ENCODE measurements around the gene PSMD1.

PSMD1 gene

DNA sequence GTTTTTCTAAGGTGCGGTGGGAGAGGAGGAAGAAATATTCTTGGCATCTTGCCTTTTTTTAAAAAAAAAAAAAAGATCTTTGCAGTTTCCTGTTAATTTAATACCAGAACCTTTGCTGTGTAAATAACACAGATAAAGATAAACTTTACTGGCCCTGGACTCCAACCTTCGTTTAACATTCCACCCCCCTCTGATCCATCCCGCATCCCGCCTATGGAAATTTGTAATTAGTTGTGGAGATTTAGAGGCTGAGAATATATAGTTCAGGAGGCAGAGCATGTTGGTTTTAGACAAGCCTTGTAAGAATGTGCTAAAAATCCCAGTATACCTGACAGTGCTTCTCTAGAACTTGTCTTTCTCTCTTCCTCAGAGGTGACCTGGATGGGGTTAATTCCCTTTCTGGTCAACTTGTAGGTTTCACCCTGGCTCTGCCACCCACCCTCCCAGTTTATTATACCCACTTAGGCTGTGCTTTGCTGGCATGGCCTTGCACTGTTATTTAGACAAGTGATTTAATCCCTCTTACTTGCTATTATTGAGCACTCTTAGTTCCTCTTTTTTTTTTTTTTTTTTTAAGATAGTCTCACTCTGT is 22.3 kb upstream of the PSMD1 start:
- no peak overlapping the region for H3K27ac ChIP-seq (ENCODE audit: insufficient read depth in 1 of 2, low read depth in 1 of 2, low read length in 2 of 2, poor library complexity in 1 of 2, severe bottlenecking in 2 of 2)
- no CpG with 5 or more reads among the region's 4 CpGs for WGBS (ENCODE audit: insufficient coverage)
- no peaks in the 10 kb centered on the region for H3K36me3 ChIP-seq (ENCODE audit: control insufficient read depth in 4 of 4, insufficient read depth in 4 of 4, low read length in 3 of 4)
- H3K4me1 ChIP-seq (ENCODE audit: control extremely low read depth in 1 of 4, control insufficient read depth in 4 of 4, insufficient read depth in 4 of 4, low read length in 3 of 4): peaks cover 0 to 22% (median 11%) of the 10 kb centered on the region in 4 experiments
- ChIA-PET POLR2A (no interaction called here), CTCF (interaction anchor here (0.6 to 2.5 kb wide), 3 partner anchors 19 to 363 kb away, joined by 3 to 6 read pairs (median 3); no protein-coding TSS in a partner anchor)
- peaks cover 6 to 32% (median 19%) of the 10 kb centered on the region in 5 experiments for H3K27me3 ChIP-seq (replicated peaks in 2 of 5; ENCODE audit: control insufficient read depth in 4 of 5, insufficient read depth in 5 of 5, low read length in 4 of 5)
- H3K9me3 ChIP-seq (ENCODE audit: control extremely low read depth in 1 of 5, control insufficient read depth in 4 of 5, insufficient read depth in 2 of 5, low read depth in 1 of 5, low read length in 4 of 5): no peaks in the 10 kb centered on the region
- peak in 2 of 3 donors; percentile 44 to 58 for DNase-seq
- no peak overlapping the region for H3K4me3 ChIP-seq (ENCODE audit: control insufficient read depth in 1 of 7, extremely low read depth in 1 of 7, insufficient read depth in 4 of 7, low read depth in 2 of 7, low read length in 6 of 7)

- POLR2A ChIA-PET: no interaction called here
- Histone ChIP-seq H3K36me3 (ENCODE audit: control insufficient read depth in 4 of 4, insufficient read depth in 4 of 4, low read length in 3 of 4) (no peaks in the 10 kb centered on the region), H3K4me3 (ENCODE audit: control insufficient read depth in 1 of 7, extremely low read depth in 1 of 7, insufficient read depth in 4 of 7, low read depth in 2 of 7, low read length in 6 of 7) (no peak overlapping the region), H3K4me1 (ENCODE audit: control extremely low read depth in 1 of 4, control insufficient read depth in 4 of 4, insufficient read depth in 4 of 4, low read length in 3 of 4) (peaks cover 0 to 22% (median 11%) of the 10 kb centered on the region in 4 experiments), H3K9me3 (ENCODE audit: control extremely low read depth in 1 of 5, control insufficient read depth in 4 of 5, insufficient read depth in 2 of 5, low read depth in 1 of 5, low read length in 4 of 5) (no peaks in the 10 kb centered on the region), H3K27ac (ENCODE audit: insufficient read depth in 1 of 2, low read depth in 1 of 2, low read length in 2 of 2, poor library complexity in 1 of 2, severe bottlenecking in 2 of 2) (no peak overlapping the region), H3K27me3 (replicated peaks in 2 of 5; ENCODE audit: control insufficient read depth in 4 of 5, insufficient read depth in 5 of 5, low read length in 4 of 5) (peaks cover 8 to 48% (median 30%) of the 10 kb centered on the region in 5 experiments)
- DNase-seq: no peak
- 92% methylated on average over 2 of the region's 4 CpGs for WGBS (ENCODE audit: insufficient coverage)
- CTCF ChIA-PET: interaction anchor here (1.0 kb wide), 1 partner anchor 84 kb away, joined by 3 read pairs; no protein-coding TSS in a partner anchor
Measured at GRCh38 chr2:231036131-231036530, 20.5 kb upstream of the PSMD1 start.

- ChIA-PET CTCF (no interaction called here), POLR2A (no interaction called here)
- Histone ChIP-seq H3K9me3 (ENCODE audit: control extremely low read depth in 1 of 5, control insufficient read depth in 4 of 5, insufficient read depth in 2 of 5, low read depth in 1 of 5, low read length in 4 of 5) (no peaks in the 10 kb centered on the region), H3K27me3 (replicated peaks in 2 of 5; ENCODE audit: control insufficient read depth in 4 of 5, insufficient read depth in 5 of 5, low read length in 4 of 5) (peaks cover 9 to 53% (median 35%) of the 10 kb centered on the region in 5 experiments), H3K4me3 (ENCODE audit: control insufficient read depth in 1 of 7, extremely low read depth in 1 of 7, insufficient read depth in 4 of 7, low read depth in 2 of 7, low read length in 6 of 7) (no peak overlapping the region), H3K36me3 (ENCODE audit: control insufficient read depth in 4 of 4, insufficient read depth in 4 of 4, low read length in 3 of 4) (no peaks in the 10 kb centered on the region), H3K4me1 (ENCODE audit: control extremely low read depth in 1 of 4, control insufficient read depth in 4 of 4, insufficient read depth in 4 of 4, low read length in 3 of 4) (peaks cover 0 to 22% (median 11%) of the 10 kb centered on the region in 4 experiments), H3K27ac (ENCODE audit: insufficient read depth in 1 of 2, low read depth in 1 of 2, low read length in 2 of 2, poor library complexity in 1 of 2, severe bottlenecking in 2 of 2) (no peak overlapping the region)
- 78% methylated on average over 7 of the region's 12 CpGs for WGBS (ENCODE audit: insufficient coverage)
- no peak for DNase-seq
Measured at GRCh38 chr2:231036578-231037106, 20.0 kb upstream of the PSMD1 start.

- ChIA-PET CTCF (interaction anchor here (1.0 kb wide), 1 partner anchor 13 kb away, joined by 3 read pairs; no protein-coding TSS in a partner anchor), POLR2A (no interaction called here)
- H3K4me1 ChIP-seq (ENCODE audit: control extremely low read depth in 1 of 4, control insufficient read depth in 4 of 4, insufficient read depth in 4 of 4, low read length in 3 of 4): peaks cover 0 to 22% (median 11%) of the 10 kb centered on the region in 4 experiments
- H3K4me3 ChIP-seq (ENCODE audit: control insufficient read depth in 1 of 7, extremely low read depth in 1 of 7, insufficient read depth in 4 of 7, low read depth in 2 of 7, low read length in 6 of 7): peak within 1 kb of the TSS in 5 of 7 experiments; percentile 23 to 55 (median 46)
- peaks cover 9 to 58% (median 37%) of the 10 kb centered on the region in 5 experiments for H3K27me3 ChIP-seq (replicated peaks in 2 of 5; ENCODE audit: control insufficient read depth in 4 of 5, insufficient read depth in 5 of 5, low read length in 4 of 5)
- H3K27ac ChIP-seq (ENCODE audit: insufficient read depth in 1 of 2, low read depth in 1 of 2, low read length in 2 of 2, poor library complexity in 1 of 2, severe bottlenecking in 2 of 2): no peak within 1 kb of the TSS
- DNase-seq: peak in 2 of 3 donors; percentile 40 to 57
- WGBS (ENCODE audit: insufficient coverage): 0% methylated on average over 53 of the region's 61 CpGs
- no peaks in the 10 kb centered on the region for H3K36me3 ChIP-seq (ENCODE audit: control insufficient read depth in 4 of 4, insufficient read depth in 4 of 4, low read length in 3 of 4)
- no peaks in the 10 kb centered on the region for H3K9me3 ChIP-seq (ENCODE audit: control extremely low read depth in 1 of 5, control insufficient read depth in 4 of 5, insufficient read depth in 2 of 5, low read depth in 1 of 5, low read length in 4 of 5)
Measured at GRCh38 chr2:231037202-231037730, 19.4 kb upstream of the PSMD1 start, which contains the start of gene C2orf72. TSS of gene C2orf72 (plus strand) at chr2:231037523. CDS start at chr2:231037566, 43 bp downstream.

DNA sequence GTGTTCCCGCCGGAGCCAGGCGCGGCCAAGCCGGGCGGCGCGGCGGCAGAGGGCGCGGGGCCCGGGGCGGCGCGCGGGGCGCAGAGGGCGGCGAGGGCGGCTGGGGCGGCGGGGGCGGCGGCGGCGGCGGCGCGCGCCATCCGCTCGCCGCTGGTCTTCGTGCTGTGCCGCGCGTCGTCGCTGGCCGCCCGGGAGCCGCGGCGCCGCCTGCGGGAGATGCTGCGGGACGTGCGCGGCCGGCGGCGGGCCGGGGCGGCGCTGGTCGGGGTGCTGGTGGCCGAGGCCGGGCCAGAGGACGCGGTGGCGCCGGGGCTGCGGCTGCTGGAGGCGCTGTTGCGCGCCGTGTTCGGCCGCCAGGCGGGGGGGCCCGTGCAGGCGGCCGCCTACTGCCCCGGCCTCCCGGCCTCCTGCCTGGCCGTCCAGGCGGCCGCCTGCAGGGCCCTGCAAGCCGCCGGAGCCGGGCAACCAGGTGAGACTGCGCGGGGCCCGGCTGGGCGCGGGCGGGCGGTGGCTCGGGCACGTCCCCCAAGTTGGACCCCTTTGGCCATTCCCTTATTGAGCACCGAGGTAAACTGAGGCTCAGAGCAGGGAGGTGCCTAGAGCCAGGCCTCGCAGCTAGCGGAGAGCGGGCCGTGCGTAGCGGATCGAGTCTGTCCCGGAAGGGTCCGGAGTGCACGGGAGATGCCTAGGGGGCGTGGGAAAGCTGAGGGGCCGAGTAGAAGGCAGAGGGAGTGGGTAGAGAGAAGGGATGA is 18.8 kb upstream of the PSMD1 start:
- DNase-seq: no peak
- Histone ChIP-seq H3K27ac (ENCODE audit: insufficient read depth in 1 of 2, low read depth in 1 of 2, low read length in 2 of 2, poor library complexity in 1 of 2, severe bottlenecking in 2 of 2) (no peak overlapping the region), H3K36me3 (ENCODE audit: control insufficient read depth in 4 of 4, insufficient read depth in 4 of 4, low read length in 3 of 4) (no peaks in the 10 kb centered on the region), H3K27me3 (replicated peaks in 2 of 5; ENCODE audit: control insufficient read depth in 4 of 5, insufficient read depth in 5 of 5, low read length in 4 of 5) (peaks cover 9 to 61% (median 37%) of the 10 kb centered on the region in 5 experiments), H3K9me3 (ENCODE audit: control extremely low read depth in 1 of 5, control insufficient read depth in 4 of 5, insufficient read depth in 2 of 5, low read depth in 1 of 5, low read length in 4 of 5) (no peaks in the 10 kb centered on the region), H3K4me3 (ENCODE audit: control insufficient read depth in 1 of 7, extremely low read depth in 1 of 7, insufficient read depth in 4 of 7, low read depth in 2 of 7, low read length in 6 of 7) (peak overlapping the region in 5 of 7 experiments; percentile 15 to 52 (median 39)), H3K4me1 (ENCODE audit: control extremely low read depth in 1 of 4, control insufficient read depth in 4 of 4, insufficient read depth in 4 of 4, low read length in 3 of 4) (peaks cover 0 to 22% (median 11%) of the 10 kb centered on the region in 4 experiments)
- WGBS (ENCODE audit: insufficient coverage): 1% methylated on average over 64 of the region's 104 CpGs
- ChIA-PET POLR2A (no interaction called here), CTCF (interaction anchor here (0.9 to 3.3 kb wide), 3 partner anchors 12 to 15 kb away, joined by 3 to 18 read pairs (median 3); no protein-coding TSS in a partner anchor)

GRCh38 chr2:231038483-231039293 is 18.0 kb upstream of the PSMD1 start:
- peaks cover 0 to 22% (median 11%) of the 10 kb centered on the region in 4 experiments for H3K4me1 ChIP-seq (ENCODE audit: control extremely low read depth in 1 of 4, control insufficient read depth in 4 of 4, insufficient read depth in 4 of 4, low read length in 3 of 4)
- ChIA-PET POLR2A (interaction anchor here (0.5 to 0.6 kb wide), 2 partner anchors 17 to 386 kb away, joined by 3 to 4 read pairs; no protein-coding TSS in a partner anchor), CTCF (interaction anchor here (0.9 to 3.3 kb wide), 2 partner anchors 11 to 14 kb away, joined by 3 to 18 read pairs; no protein-coding TSS in a partner anchor)
- DNase-seq: no peak
- H3K9me3 ChIP-seq (ENCODE audit: control extremely low read depth in 1 of 5, control insufficient read depth in 4 of 5, insufficient read depth in 2 of 5, low read depth in 1 of 5, low read length in 4 of 5): no peaks in the 10 kb centered on the region
- H3K27ac ChIP-seq (ENCODE audit: insufficient read depth in 1 of 2, low read depth in 1 of 2, low read length in 2 of 2, poor library complexity in 1 of 2, severe bottlenecking in 2 of 2): no peak overlapping the region
- peaks cover 9 to 61% (median 37%) of the 10 kb centered on the region in 5 experiments for H3K27me3 ChIP-seq (replicated peaks in 2 of 5; ENCODE audit: control insufficient read depth in 4 of 5, insufficient read depth in 5 of 5, low read length in 4 of 5)
- H3K36me3 ChIP-seq (ENCODE audit: control insufficient read depth in 4 of 4, insufficient read depth in 4 of 4, low read length in 3 of 4): no peaks in the 10 kb centered on the region
- H3K4me3 ChIP-seq (ENCODE audit: control insufficient read depth in 1 of 7, extremely low read depth in 1 of 7, insufficient read depth in 4 of 7, low read depth in 2 of 7, low read length in 6 of 7): peak overlapping the region in 2 of 7 experiments; percentile 39 to 40
- WGBS (ENCODE audit: insufficient coverage): 20% methylated on average over 14 of the region's 21 CpGs
